Hepatic stellate cell (primary cell): ENCODE measurements around the gene TMEM170B.
A peak's percentile ranks its signal among the peaks of the same experiment; 100 is the strongest.

Experiments used
- DNase-seq: peaks from one replicate; pipeline ENCODE4 v3.0.0; 2011; ENCODE audit warnings: low spot score

TMEM170B gene

DNA sequence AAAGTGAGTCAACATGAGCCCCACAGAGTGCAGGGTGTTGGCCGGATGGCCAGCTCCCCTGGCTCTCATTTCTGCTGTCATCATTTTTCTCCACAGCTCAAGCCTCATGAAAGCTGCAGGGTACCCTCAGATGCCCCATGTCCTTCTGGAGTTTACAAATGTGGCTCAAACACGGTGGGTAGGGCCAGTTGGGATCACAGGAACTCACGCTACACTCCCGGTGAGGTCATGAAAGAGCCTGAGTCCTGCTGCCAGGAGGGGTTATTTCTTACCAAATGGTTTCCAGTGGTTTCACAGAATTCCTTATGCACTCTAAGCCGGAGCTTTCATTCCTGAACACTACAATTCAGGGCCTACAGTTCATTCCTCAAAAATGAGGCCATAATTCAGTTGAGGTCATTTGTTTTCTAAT is 78.7 kb downstream of the TMEM170B start:
- peak; percentile 69 for DNase-seq

- DNase-seq, result no peak
Observed at GRCh38 chr6:11618533-11618932, 81.0 kb downstream of the TMEM170B start.

GRCh38 chr6:11621119-11621518 is 83.6 kb downstream of the TMEM170B start:
- DNase-seq, result no peak

- no peak for DNase-seq
Observed at GRCh38 chr6:11622156-11622555, 84.6 kb downstream of the TMEM170B start.

DNA sequence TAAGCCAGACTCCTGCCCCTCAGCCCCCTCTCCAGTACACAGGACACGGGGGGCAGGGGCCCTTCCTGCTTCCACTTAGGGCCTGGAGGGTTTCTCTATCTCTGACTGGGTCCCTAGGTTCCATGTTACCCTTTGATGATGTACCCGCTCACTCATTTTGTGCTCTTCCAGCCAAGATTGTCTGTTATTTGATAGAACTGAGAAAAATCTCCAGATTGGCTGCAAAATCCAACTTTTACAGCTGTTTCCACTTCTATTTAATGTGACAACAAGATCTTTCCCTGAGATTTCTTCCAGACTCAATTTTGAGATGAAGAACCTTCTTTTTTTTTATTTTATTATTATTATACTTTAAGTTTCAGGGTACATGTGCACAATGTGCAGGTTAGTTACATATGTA is 85.7 kb downstream of the TMEM170B start:
- no peak for DNase-seq

GRCh38 chr6:11625302-11625701 is 87.8 kb downstream of the TMEM170B start:
- DNase-seq, result no peak

GRCh38 chr6:11626356-11626755 is 88.8 kb downstream of the TMEM170B start:
- no peak for DNase-seq

GRCh38 chr6:11628562-11628961 is 91.0 kb downstream of the TMEM170B start:
- no peak for DNase-seq

DNA sequence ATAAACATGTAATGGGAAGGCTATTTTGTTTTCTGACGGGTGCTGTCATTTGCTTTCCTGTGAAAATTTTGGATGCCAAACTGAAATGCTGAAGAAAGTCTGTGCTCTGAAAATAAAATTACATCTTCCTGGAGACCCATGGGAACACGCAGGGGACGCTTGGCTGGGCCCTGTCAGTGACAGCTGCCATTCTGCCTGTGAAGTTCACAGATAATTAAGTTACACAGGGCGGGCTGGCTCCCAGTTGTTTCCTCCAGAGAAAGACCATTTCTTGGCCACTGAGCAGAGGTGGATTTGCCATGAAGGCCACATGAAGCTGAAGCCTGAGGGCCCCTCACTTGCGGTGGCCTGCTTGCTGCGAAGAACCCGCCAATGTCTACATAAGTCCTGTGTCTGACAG is 93.5 kb downstream of the TMEM170B start:
- no peak for DNase-seq

DNA sequence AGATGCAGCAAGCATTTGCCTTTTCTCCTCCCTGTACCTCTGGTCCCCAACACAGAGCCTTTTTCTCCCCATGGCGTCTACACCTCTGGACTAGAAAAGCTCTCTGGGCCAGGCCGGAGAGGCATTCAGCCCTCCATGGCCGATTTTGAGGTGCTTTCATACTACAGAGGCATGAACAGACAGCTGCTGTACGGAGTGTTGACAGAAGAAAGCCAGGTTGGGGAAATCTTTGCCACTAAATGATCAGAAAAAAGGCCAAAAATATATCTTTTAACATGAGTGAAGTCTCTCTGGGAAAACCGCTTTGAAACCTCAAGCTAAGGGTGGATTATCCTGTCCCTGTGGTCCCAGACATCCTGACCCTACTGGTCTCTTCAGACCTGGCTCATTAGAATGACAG is 94.0 kb downstream of the TMEM170B start:
- no peak for DNase-seq

DNA sequence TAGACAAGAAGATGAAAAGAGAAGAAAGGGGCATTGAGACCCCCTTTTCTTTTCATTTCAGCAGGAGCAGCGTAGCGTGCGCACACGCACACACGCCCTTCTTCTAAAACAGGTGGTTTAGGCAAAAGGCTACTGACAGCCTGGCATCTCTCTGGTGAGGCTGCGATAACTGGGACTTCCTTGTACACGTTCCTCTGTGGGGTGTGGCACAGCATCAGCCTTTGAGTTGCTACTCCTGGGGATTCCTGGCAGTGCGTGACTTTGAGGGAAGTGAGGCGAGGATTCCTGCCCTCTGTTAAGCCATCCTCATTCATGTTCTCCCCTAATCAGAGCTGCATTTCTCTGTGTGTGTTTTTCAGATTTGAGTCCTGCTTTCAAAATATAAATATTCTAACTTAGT is 94.7 kb downstream of the TMEM170B start:
- DNase-seq, result no peak

GRCh38 chr6:11632795-11633511 is 95.4 kb downstream of the TMEM170B start:
- peak; percentile 72 for DNase-seq
